Measurements from ENCODE around the gene HINFP.

The HINFP gene

DNA sequence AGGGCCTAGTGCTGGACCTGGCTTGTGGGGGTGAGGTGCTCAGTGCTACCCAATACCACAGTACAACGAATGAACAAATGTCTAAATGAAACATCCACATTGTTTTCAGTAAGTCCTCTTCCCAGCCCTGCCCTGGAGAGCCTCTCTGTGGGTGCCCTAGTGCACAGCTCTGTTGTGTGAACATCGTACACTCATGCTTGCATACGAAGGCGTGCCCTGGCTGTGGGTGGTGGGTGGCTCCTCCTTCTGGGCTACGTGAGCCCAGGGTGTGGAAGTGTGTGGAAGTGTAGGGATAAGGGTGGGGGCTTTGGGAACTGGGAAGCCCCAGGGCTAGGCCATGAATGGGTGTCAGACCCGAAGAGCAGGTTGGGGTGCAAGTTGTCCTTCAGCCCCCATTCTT is 46.6 kb downstream of the HINFP start:
- Histone ChIP-seq H3K36me3 (ENCODE audit: low read depth) (no peaks in the 10 kb centered on the region), H3K27me3 (ENCODE audit: insufficient read depth, poor library complexity, severe bottlenecking) (no peaks in the 10 kb centered on the region), H3K4me1 (ENCODE audit: insufficient read depth, poor library complexity, severe bottlenecking) (peaks cover 5% of the 10 kb centered on the region), H3K27ac (ENCODE audit: poor library complexity, severe bottlenecking) (peak overlapping the region; percentile 69), H3K4me3 (ENCODE audit: severe bottlenecking) (no peak overlapping the region), H3K9me3 (ENCODE audit: severe bottlenecking) (no peaks in the 10 kb centered on the region)
- no peak for DNase-seq (ENCODE audit: low spot score)
- no peak for ATAC-seq (ENCODE audit: low read depth)
- no peak for TF ChIP-seq CTCF (IDR thresholded peaks at IDR 0.05; ENCODE audit: poor library complexity, severe bottlenecking)

- peaks cover 5% of the 10 kb centered on the region for H3K4me1 ChIP-seq (ENCODE audit: insufficient read depth, poor library complexity, severe bottlenecking)
- H3K27me3 ChIP-seq (ENCODE audit: insufficient read depth, poor library complexity, severe bottlenecking): no peaks in the 10 kb centered on the region
- H3K9me3 ChIP-seq (ENCODE audit: severe bottlenecking): no peaks in the 10 kb centered on the region
- peak within 1 kb of the TSS; percentile 69 for H3K27ac ChIP-seq (ENCODE audit: poor library complexity, severe bottlenecking)
- TF ChIP-seq CTCF (IDR thresholded peaks at IDR 0.05; ENCODE audit: poor library complexity, severe bottlenecking): peak; percentile 87
- no peaks in the 10 kb centered on the region for H3K36me3 ChIP-seq (ENCODE audit: low read depth)
- H3K4me3 ChIP-seq (ENCODE audit: severe bottlenecking): peak within 1 kb of the TSS; percentile 62
- ATAC-seq (ENCODE audit: low read depth) (peak; percentile 62), DNase-seq (ENCODE audit: low spot score) (no peak)
Observed at GRCh38 chr11:119168471-119169281, 47.3 kb downstream of the HINFP start, which contains the start of gene NLRX1. Gene NLRX1, plus strand, starts transcription at chr11:119168725. Its CDS starts 2,679 bp downstream, at chr11:119171404.

- no peak for TF ChIP-seq CTCF (IDR thresholded peaks at IDR 0.05; ENCODE audit: poor library complexity, severe bottlenecking)
- no peaks in the 10 kb centered on the region for H3K27me3 ChIP-seq (ENCODE audit: insufficient read depth, poor library complexity, severe bottlenecking)
- H3K27ac ChIP-seq (ENCODE audit: poor library complexity, severe bottlenecking): peak overlapping the region; percentile 69
- H3K9me3 ChIP-seq (ENCODE audit: severe bottlenecking): no peaks in the 10 kb centered on the region
- peak overlapping the region; percentile 62 for H3K4me3 ChIP-seq (ENCODE audit: severe bottlenecking)
- DNase-seq (ENCODE audit: low spot score) (no peak), ATAC-seq (ENCODE audit: low read depth) (peak; percentile 67)
- peaks cover 5% of the 10 kb centered on the region for H3K4me1 ChIP-seq (ENCODE audit: insufficient read depth, poor library complexity, severe bottlenecking)
- H3K36me3 ChIP-seq (ENCODE audit: low read depth): no peaks in the 10 kb centered on the region
Observed at GRCh38 chr11:119169282-119169719, 47.9 kb downstream of the HINFP start.

- H3K27me3 ChIP-seq (ENCODE audit: insufficient read depth, poor library complexity, severe bottlenecking): no peaks in the 10 kb centered on the region
- DNase-seq (ENCODE audit: low spot score) (no peak), ATAC-seq (ENCODE audit: low read depth) (no peak)
- no peak overlapping the region for H3K27ac ChIP-seq (ENCODE audit: poor library complexity, severe bottlenecking)
- no peaks in the 10 kb centered on the region for H3K9me3 ChIP-seq (ENCODE audit: severe bottlenecking)
- TF ChIP-seq CTCF (IDR thresholded peaks at IDR 0.05; ENCODE audit: poor library complexity, severe bottlenecking): no peak
- H3K4me1 ChIP-seq (ENCODE audit: insufficient read depth, poor library complexity, severe bottlenecking): no peaks in the 10 kb centered on the region
- peaks cover 7% of the 10 kb centered on the region; the same call in 1 of the 2 replicates for H3K36me3 ChIP-seq (ENCODE audit: low read depth)
- H3K4me3 ChIP-seq (ENCODE audit: severe bottlenecking): no peak overlapping the region
Observed at GRCh38 chr11:119172513-119172912, 51.1 kb downstream of the HINFP start.

DNA sequence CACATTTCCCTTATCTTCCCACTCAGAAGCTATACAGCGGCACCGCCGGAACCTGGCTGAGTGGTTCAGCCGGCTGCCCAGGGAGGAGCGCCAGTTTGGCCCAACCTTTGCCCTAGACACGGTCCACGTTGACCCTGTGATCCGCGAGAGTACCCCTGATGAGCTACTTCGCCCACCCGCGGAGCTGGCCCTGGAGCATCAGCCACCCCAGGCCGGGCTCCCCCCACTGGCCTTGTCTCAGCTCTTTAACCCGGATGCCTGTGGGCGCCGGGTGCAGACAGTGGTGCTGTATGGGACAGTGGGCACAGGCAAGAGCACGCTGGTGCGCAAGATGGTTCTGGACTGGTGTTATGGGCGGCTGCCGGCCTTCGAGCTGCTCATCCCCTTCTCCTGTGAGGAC is 52.1 kb downstream of the HINFP start:
- H3K4me1 ChIP-seq (ENCODE audit: insufficient read depth, poor library complexity, severe bottlenecking): no peaks in the 10 kb centered on the region
- H3K27ac ChIP-seq (ENCODE audit: poor library complexity, severe bottlenecking): no peak overlapping the region
- ATAC-seq (ENCODE audit: low read depth) (no peak), DNase-seq (ENCODE audit: low spot score) (no peak)
- no peaks in the 10 kb centered on the region for H3K9me3 ChIP-seq (ENCODE audit: severe bottlenecking)
- TF ChIP-seq CTCF (IDR thresholded peaks at IDR 0.05; ENCODE audit: poor library complexity, severe bottlenecking): no peak
- H3K36me3 ChIP-seq (ENCODE audit: low read depth): peaks cover 7% of the 10 kb centered on the region; the same call in 1 of the 2 replicates
- no peaks in the 10 kb centered on the region for H3K27me3 ChIP-seq (ENCODE audit: insufficient read depth, poor library complexity, severe bottlenecking)
- H3K4me3 ChIP-seq (ENCODE audit: severe bottlenecking): no peak overlapping the region
